GM12878 (cell line): ENCODE data around the gene SEMA5A. TPM values are rescaled to one million over a fixed set of nuclear protein-coding genes. Genes with fewer than 3 reads are reported as not detected.

Source experiments
- ATAC-seq: fragments of 200-7000 bp; cut with Tn5 transposase; 3 replicates; pipeline ENCODE4 v1.9.1; 2020; ENCODE audit warnings: mild to moderate bottlenecking, moderate library complexity
- BruUV-seq: library from RNA; stranded (reverse); fragments of 400-500 nt; replicated peaks from 2 replicates; lab custom pipeline; 2021; lab: Mats Ljungman, UMichigan
- CTCF ChIA-PET: fragments of 300-600 bp; sonication (Branson Sonifier 250); formaldehyde crosslinking; extraction: SDS; loops from one replicate; lab custom pipeline; 2021; ENCODE audit warnings: inconsistent platforms; lab: Yijun Ruan, JAX
- POLR2A ChIA-PET: fragments of 350-600 bp; formaldehyde crosslinking; extraction: SDS; loops from one replicate; lab custom pipeline; 2021; ENCODE audit warnings: inconsistent platforms; lab: Charles Lee
- RAD21 ChIA-PET: fragments of 300-600 bp; sonication (Branson Sonifier 250); formaldehyde crosslinking; loops from one replicate; lab custom pipeline; 2023; ENCODE audit warnings: antibody characterized with exemption; ENCODE audit not compliant: unreplicated experiment; lab: Charles Lee
- SMC1A ChIA-PET: fragments of 300-600 bp; sonication (Branson Sonifier 250); formaldehyde crosslinking; loops from one replicate; lab custom pipeline; 2023; ENCODE audit not compliant: unreplicated experiment, uncharacterized antibody; lab: Charles Lee
- DNase-seq: peaks from one replicate; pipeline ENCODE4 v3.0.0-alpha.2; 2011; ENCODE audit warnings: low read depth, low spot score
- FAIRE-seq: peaks from 3 replicates; lab custom pipeline; 2011; peaks lifted over from hg19 to GRCh38; lab: Jason Lieb, UNC
- H2AFZ ChIP-seq: 2 replicates; pipeline ENCODE4 v1.6.0; 2011; ENCODE audit warnings: low read depth, low read length, control low read depth; ENCODE audit not compliant: control insufficient read depth
- H3K27ac ChIP-seq: 2 replicates; pipeline ENCODE4 v1.5.1; 2011; ENCODE audit warnings: control low read depth; ENCODE audit not compliant: control insufficient read depth, insufficient read depth
- H3K27me3 ChIP-seq, 2 experiments: replicated peaks in 1 of 2; 2 replicates each; pipeline versions ENCODE4 v1.6.0 to v1.6.1; 2011; ENCODE audit warnings: low read length in 1 of 2; ENCODE audit not compliant: control insufficient read depth in 2 of 2, insufficient read depth in 2 of 2
- H3K36me3 ChIP-seq, 2 experiments: 2 replicates each; pipeline ENCODE4 v1.5.1; 2011; ENCODE audit warnings: low read length in 1 of 2; ENCODE audit not compliant: control insufficient read depth in 2 of 2, insufficient read depth in 2 of 2
- H3K4me1 ChIP-seq: 2 replicates; pipeline ENCODE4 v1.6.1; 2011; ENCODE audit warnings: mild to moderate bottlenecking, low read length, moderate library complexity, mixed read lengths; ENCODE audit not compliant: control insufficient read depth, insufficient read depth
- H3K4me2 ChIP-seq: 2 replicates; pipeline ENCODE4 v1.6.0; 2011; ENCODE audit warnings: control low read depth; ENCODE audit not compliant: control insufficient read depth, insufficient read depth
- H3K4me3 ChIP-seq: fragments of 200-600 bp; sonication (generic); 2 replicates; pipeline ENCODE4 v1.5.1; 2016
- H3K79me2 ChIP-seq: 2 replicates; pipeline ENCODE4 v1.6.0; 2011; ENCODE audit warnings: low read length; ENCODE audit not compliant: control insufficient read depth, insufficient read depth
- H3K9ac ChIP-seq: 2 replicates; pipeline ENCODE4 v1.8.0; 2011; ENCODE audit warnings: low read length, control low read depth, mixed read lengths; ENCODE audit not compliant: control insufficient read depth, insufficient read depth
- H3K9me3 ChIP-seq: replicated peaks from 3 replicates; pipeline ENCODE4 v1.5.1; 2011; ENCODE audit warnings: mild to moderate bottlenecking, low read length; ENCODE audit not compliant: control insufficient read depth, insufficient read depth
- H4K20me1 ChIP-seq: 2 replicates; pipeline ENCODE4 v1.6.0; 2011; ENCODE audit not compliant: control insufficient read depth, insufficient read depth
- BMI1 ChIP-seq: fragments of 450-650 bp; IDR thresholded peaks from 2 replicates; pipeline ENCODE4 v1.6.1; 2016; ENCODE audit warnings: mild to moderate bottlenecking, moderate library complexity, borderline replicate concordance
- CBFB ChIP-seq: IDR thresholded peaks from 2 replicates; pipeline ENCODE4 v1.6.1; 2016; ENCODE audit warnings: antibody characterized with exemption, low read depth
- DPF2 ChIP-seq: fragments of 450-650 bp; IDR thresholded peaks from 2 replicates; pipeline ENCODE4 v1.6.1; 2017; ENCODE audit warnings: mild to moderate bottlenecking
- EED ChIP-seq: sonication (generic); IDR thresholded peaks from 2 replicates; pipeline ENCODE4 v1.6.1; 2016; ENCODE audit warnings: antibody characterized with exemption, low read depth
- ETV6 ChIP-seq, 2 experiments: fragments of 450-650 bp in 1 of 2; IDR thresholded peaks in 1 of 2; conservative IDR thresholded peaks in 1 of 2; 2 replicates each; pipeline ENCODE4 v1.6.1; 2014; ENCODE audit warnings: antibody characterized with exemption in 1 of 2, borderline replicate concordance in 1 of 2, low read depth in 1 of 2, mild to moderate bottlenecking in 1 of 2, moderate library complexity in 1 of 2
- GABPA ChIP-seq: IDR thresholded peaks from 2 replicates; pipeline ENCODE4 v1.6.1; 2014; ENCODE audit warnings: antibody characterized with exemption, low read depth, mild to moderate bottlenecking, inconsistent platforms
- HCFC1 ChIP-seq: fragments of 150-350 bp; IDR thresholded peaks from 2 replicates; pipeline ENCODE4 v1.6.1; 2014; ENCODE audit warnings: low read length
- HDAC2 ChIP-seq: fragments of 200-600 bp; sonication (generic); IDR thresholded peaks from 2 replicates; pipeline ENCODE4 v1.6.1; 2017
- HDGF ChIP-seq: fragments of 450-650 bp; IDR thresholded peaks from 2 replicates; pipeline ENCODE4 v1.6.1; 2016; ENCODE audit warnings: antibody characterized with exemption
- KAT2A ChIP-seq: conservative IDR thresholded peaks from 2 replicates; pipeline ENCODE4 v1.6.1; 2011; ENCODE audit warnings: low read depth, low read length; ENCODE audit not compliant: control insufficient read depth
- NFIC ChIP-seq: IDR thresholded peaks from 2 replicates; pipeline ENCODE4 v1.6.1; 2012; ENCODE audit warnings: low read depth, mild to moderate bottlenecking, inconsistent platforms, low read length, moderate library complexity
- POLR2A ChIP-seq: IDR thresholded peaks from 2 replicates; pipeline ENCODE4 v1.6.1; 2011; ENCODE audit warnings: low read depth, mild to moderate bottlenecking, low read length
- SMAD1 ChIP-seq: fragments of 450-650 bp; IDR thresholded peaks from 2 replicates; pipeline ENCODE4 v1.6.1; 2018; ENCODE audit warnings: mild to moderate bottlenecking, low read depth; ENCODE audit not compliant: partially characterized antibody
- TAF1 ChIP-seq: IDR thresholded peaks from 2 replicates; pipeline ENCODE4 v1.6.1; 2011; ENCODE audit warnings: mild to moderate bottlenecking, low read depth, low read length, borderline replicate concordance
- TBL1XR1 ChIP-seq: IDR thresholded peaks from 2 replicates; pipeline ENCODE4 v1.6.1; 2012; ENCODE audit warnings: low read depth, low read length, improper control_type of control experiment
- ZSCAN29 ChIP-seq: fragments of 450-650 bp; IDR thresholded peaks from 2 replicates; pipeline ENCODE4 v1.6.1; 2017; ENCODE audit warnings: mild to moderate bottlenecking, moderate library complexity
- WGBS: methylation state at CpG from one replicate; pipeline ENCODE4 v1.1.6; 2016; ENCODE audit warnings: low lambda C conversion rate; ENCODE audit not compliant: insufficient replicate concordance, insufficient coverage; ENCODE audit errors: missing lambda C conversion rate; 5-methylcytosine and 5-hydroxymethylcytosine counted together
- in situ Hi-C: fragments of 300-500 bp; cut with MboI; formaldehyde crosslinking; loops from 9 replicates; pipeline ENCODE4 v1.14.3; 2018; ENCODE audit warnings: mixed read lengths
- intact Hi-C: fragments of 100-400 bp; cut with micrococcal nuclease; formaldehyde crosslinking; loops from one replicate; pipeline ENCODE4 v1.14.2; 2022; ENCODE audit not compliant: unreplicated experiment
- polyA plus RNA-seq, 11 experiments: library from polyadenylated mRNA; depleted of rRNA in 4 of 11; unstranded in 6 of 11; stranded (reverse) in 5 of 11; fragments of >200 nt; fragmentation: Nextera tagmentation in 4 of 11; fragmentation: Illumina TruSeq in 1 of 11; extraction: Ambion mirVana in 4 of 11; extraction: Trizol in 1 of 11; gene quantifications; 1 replicate in 1 of 11; 2 replicates in 10 of 11; pipeline versions ENCODE4 v1.2.1 to v1.2.3, GENCODE V29; 2011 to 2016; ENCODE audit warnings: inconsistent platforms in 2 of 11, missing spikeins in 2 of 11, low read depth in 1 of 11
- total RNA-seq, 4 experiments: library from RNA; depleted of rRNA in 3 of 4; stranded (reverse); fragments of >200 nt in 3 of 4; fragmentation: Illumina TruSeq in 1 of 4; extraction: Trizol in 1 of 4; gene quantifications; 2 replicates each; pipeline versions ENCODE4 v1.2.1 to v1.2.3, GENCODE V29; 2013 to 2021
- TF ChIP-seq, protein P1 (sequence below): fragments of 450-650 bp; IDR thresholded peaks from 2 replicates; pipeline ENCODE4 v1.6.1; 2016; ENCODE audit warnings: mild to moderate bottlenecking

SEMA5A gene
- total and polyA plus RNA-seq, 10 of the 15 experiments (the other 5 are each of a cell fraction or from before 2014, with no cell fraction given) = 0.03 to 2.4 (median 0.09) TPM; not detected in 1

DNA sequence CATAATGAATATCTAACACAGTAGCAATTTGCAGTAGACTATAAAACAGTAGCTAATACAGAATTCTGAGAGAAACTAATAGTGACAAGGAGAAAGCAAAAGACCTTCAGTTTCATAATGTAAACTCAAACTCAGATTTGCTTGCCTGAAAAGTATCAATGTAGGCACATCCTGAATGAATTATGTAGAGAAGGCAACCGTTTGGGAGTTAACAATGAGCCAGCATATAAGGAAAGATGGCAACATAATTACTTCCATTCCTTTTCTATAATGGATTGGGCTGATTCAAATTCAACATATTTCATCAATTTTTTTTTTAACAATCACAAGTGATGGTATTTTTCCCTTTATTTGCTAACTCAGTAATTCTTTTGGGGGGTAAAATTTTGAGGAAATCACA lies 261.6 kb downstream of the SEMA5A start:
- DNase-seq (no peak), ATAC-seq (no peak), FAIRE-seq (no peak)
- BruUV-seq = no TSS peak
- ChIA-PET RAD21 (no interaction called here), SMC1A (no interaction called here), CTCF (no interaction called here), POLR2A (no interaction called here)
- 0% methylated on average over 1 of the region's 1 CpG for WGBS
- no peak overlapping the region for H3K27ac ChIP-seq
- H3K4me1 ChIP-seq = no peaks in the 10 kb centered on the region
- no peaks in the 10 kb centered on the region for H3K79me2 ChIP-seq
- intact Hi-C loops (no loop called here), in situ Hi-C loops (no loop called here)
- no peaks in the 10 kb centered on the region for H3K36me3 ChIP-seq
- no peaks in the 10 kb centered on the region for H3K9me3 ChIP-seq
- no peak overlapping the region for H2AFZ ChIP-seq
- no peak overlapping the region for H3K9ac ChIP-seq
- H3K27me3 ChIP-seq = no peaks in the 10 kb centered on the region; a peak in 1 of 4 replicates
- H3K4me2 ChIP-seq = no peak overlapping the region
- TF ChIP-seq ETV6 (conservative IDR thresholded peaks at IDR 0.05 in 1 of 2, IDR thresholded peaks at IDR 0.05 in 1 of 2; ENCODE audit: borderline replicate concordance in 1 of 2, low read depth in 1 of 2) = no peak
- TF ChIP-seq TBL1XR1 = no peak
- TF ChIP-seq NFIC = no peak
- no peak for TF ChIP-seq POLR2A
- H4K20me1 ChIP-seq = no peaks in the 10 kb centered on the region
- no peak overlapping the region for H3K4me3 ChIP-seq

DNA sequence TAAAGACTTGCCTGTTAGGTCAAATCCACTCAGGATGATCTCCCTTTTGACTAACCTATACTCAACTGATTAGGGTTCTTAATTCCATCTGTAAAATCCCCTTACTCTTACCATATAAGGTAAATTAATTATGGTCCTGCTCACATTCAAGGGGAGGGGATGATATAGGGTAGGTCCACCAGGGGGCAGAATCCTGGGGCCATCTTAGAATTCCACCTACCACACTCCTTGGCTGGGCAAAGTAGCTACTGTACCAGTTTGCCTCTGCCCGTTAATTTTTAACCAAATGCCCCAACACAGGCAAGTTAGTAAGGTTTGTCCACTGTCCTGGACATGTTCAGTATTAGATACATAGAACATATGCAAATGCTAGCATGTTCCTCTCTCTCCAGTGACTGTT lies 262.4 kb downstream of the SEMA5A start:
- FAIRE-seq (no peak), ATAC-seq (no peak), DNase-seq (no peak)
- intact Hi-C loops = no loop called here
- Histone ChIP-seq H3K4me3 (no peak overlapping the region), H3K36me3 (no peaks in the 10 kb centered on the region), H3K9ac (no peak overlapping the region), H3K27ac (no peak overlapping the region), H2AFZ (no peak overlapping the region), H3K27me3 (no peaks in the 10 kb centered on the region; a peak in 1 of 4 replicates), H3K79me2 (no peaks in the 10 kb centered on the region), H3K4me1 (no peaks in the 10 kb centered on the region), H3K9me3 (no peaks in the 10 kb centered on the region), H3K4me2 (no peak overlapping the region), H4K20me1 (no peaks in the 10 kb centered on the region)
- ChIA-PET POLR2A (no interaction called here), RAD21 (no interaction called here), CTCF (no interaction called here), SMC1A (no interaction called here)
- no TSS peak for BruUV-seq
- WGBS = 0% methylated on average over 1 of the region's 1 CpG
- in situ Hi-C loops = no loop called here
- TF ChIP-seq CBFB (no peak), HDAC2 (no peak), HCFC1 (no peak), HDGF (no peak), NFIC (no peak), SMAD1 (no peak), TAF1 (no peak), KAT2A (no peak), ZSCAN29 (no peak), GABPA (no peak), EED (no peak), BMI1 (no peak), DPF2 (no peak)
- TF ChIP-seq, protein P1, sequence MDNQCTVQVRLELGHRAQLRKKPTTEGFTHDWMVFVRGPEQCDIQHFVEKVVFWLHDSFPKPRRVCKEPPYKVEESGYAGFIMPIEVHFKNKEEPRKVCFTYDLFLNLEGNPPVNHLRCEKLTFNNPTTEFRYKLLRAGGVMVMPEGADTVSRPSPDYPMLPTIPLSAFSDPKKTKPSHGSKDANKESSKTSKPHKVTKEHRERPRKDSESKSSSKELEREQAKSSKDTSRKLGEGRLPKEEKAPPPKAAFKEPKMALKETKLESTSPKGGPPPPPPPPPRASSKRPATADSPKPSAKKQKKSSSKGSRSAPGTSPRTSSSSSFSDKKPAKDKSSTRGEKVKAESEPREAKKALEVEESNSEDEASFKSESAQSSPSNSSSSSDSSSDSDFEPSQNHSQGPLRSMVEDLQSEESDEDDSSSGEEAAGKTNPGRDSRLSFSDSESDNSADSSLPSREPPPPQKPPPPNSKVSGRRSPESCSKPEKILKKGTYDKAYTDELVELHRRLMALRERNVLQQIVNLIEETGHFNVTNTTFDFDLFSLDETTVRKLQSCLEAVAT = no peak
